ENCODE data around the gene ACSL6.

ACSL6 gene

GRCh38 chr5:131999041-131999440 lies 12.4 kb downstream of the ACSL6 start:
- TF ChIP-seq CTCF (IDR thresholded peaks at IDR 0.05; ENCODE audit: insufficient read depth, low read depth, low read length, missing control alignments): no peak
- no peak overlapping the region for H3K4me3 ChIP-seq (ENCODE audit: low read length)
- no peak for DNase-seq (ENCODE audit: low read depth)

- DNase-seq (ENCODE audit: low read depth): no peak
- no peak overlapping the region for H3K4me3 ChIP-seq (ENCODE audit: low read length)
- no peak for TF ChIP-seq CTCF (IDR thresholded peaks at IDR 0.05; ENCODE audit: insufficient read depth, low read depth, low read length, missing control alignments)
Measured at GRCh38 chr5:131998431-131999040, 12.9 kb downstream of the ACSL6 start.

GRCh38 chr5:131997727-131998117 lies 13.7 kb downstream of the ACSL6 start:
- H3K4me3 ChIP-seq (ENCODE audit: low read length): no peak overlapping the region
- DNase-seq (ENCODE audit: low read depth): no peak
- TF ChIP-seq CTCF (IDR thresholded peaks at IDR 0.05; ENCODE audit: insufficient read depth, low read depth, low read length, missing control alignments): no peak

- no peak for DNase-seq (ENCODE audit: low read depth)
- no peak overlapping the region for H3K4me3 ChIP-seq (ENCODE audit: low read length)
- no peak for TF ChIP-seq CTCF (IDR thresholded peaks at IDR 0.05; ENCODE audit: insufficient read depth, low read depth, low read length, missing control alignments)
Measured at GRCh38 chr5:131997026-131997726, 14.3 kb downstream of the ACSL6 start.

- no peak overlapping the region for H3K4me3 ChIP-seq (ENCODE audit: low read length)
- no peak for TF ChIP-seq CTCF (IDR thresholded peaks at IDR 0.05; ENCODE audit: insufficient read depth, low read depth, low read length, missing control alignments)
- DNase-seq (ENCODE audit: low read depth): peak; percentile 56
Measured at GRCh38 chr5:131996210-131997025, 15.0 kb downstream of the ACSL6 start.

GRCh38 chr5:131994533-131995226 lies 16.8 kb downstream of the ACSL6 start:
- DNase-seq (ENCODE audit: low read depth): no peak
- no peak for TF ChIP-seq CTCF (IDR thresholded peaks at IDR 0.05; ENCODE audit: insufficient read depth, low read depth, low read length, missing control alignments)
- H3K4me3 ChIP-seq (ENCODE audit: low read length): no peak overlapping the region
